Skin epidermis (tissue), 12 donors: ENCODE measurements around the gene PIP5KL1.

Source experiments
- H3K27ac ChIP-seq, 21 experiments: fragments of 200-600 bp; sonication (generic) in 11 of 21; one replicate each; pipeline ENCODE4 v1.5.0; 2020; ENCODE audit warnings: mild to moderate bottlenecking in 3 of 21, inconsistent platforms in 2 of 21, moderate library complexity in 2 of 21
- H3K4me3 ChIP-seq, 7 experiments: fragments of 200-600 bp; sonication (generic) in 2 of 7; one replicate each; pipeline ENCODE4 v1.5.0; 2020; ENCODE audit warnings: inconsistent platforms in 2 of 7, mild to moderate bottlenecking in 2 of 7, moderate library complexity in 1 of 7

PIP5KL1 gene

DNA sequence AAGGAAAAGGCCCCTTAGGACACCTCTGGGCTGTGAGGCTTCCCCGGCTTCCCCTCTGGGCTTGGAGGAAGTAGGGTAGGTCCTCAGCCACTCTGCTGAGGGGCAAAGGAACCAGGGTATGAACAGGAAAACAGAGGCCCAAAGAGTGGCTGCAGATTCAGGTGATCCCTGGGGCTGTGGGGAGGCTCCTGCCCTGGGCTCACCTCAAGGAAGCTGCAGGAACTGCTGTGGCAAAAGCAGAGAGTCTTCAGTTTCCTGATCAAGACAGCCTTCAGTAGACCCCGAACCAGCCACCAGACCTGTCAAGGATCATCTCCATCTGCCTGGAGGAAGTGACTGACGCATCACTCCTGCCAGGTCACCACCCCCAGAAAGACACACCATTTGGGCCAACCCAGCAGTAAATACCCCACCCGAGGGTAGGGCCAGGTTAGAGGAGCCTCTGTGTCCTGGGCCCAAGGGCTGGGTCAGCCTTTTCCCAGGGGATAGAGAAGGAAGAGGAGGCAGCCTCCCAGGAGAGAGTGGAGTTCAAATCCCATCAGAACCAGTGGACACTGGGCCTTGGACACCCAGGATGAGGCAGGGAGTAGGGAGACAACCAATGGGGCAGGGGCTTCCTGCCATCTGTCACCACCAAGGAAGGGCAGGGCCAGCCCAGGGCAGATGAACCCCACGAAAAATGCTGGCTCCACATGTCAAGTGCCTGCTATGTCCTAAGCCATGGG is 25.4 kb downstream of the PIP5KL1 start:
- H3K4me3 ChIP-seq = peak overlapping the region; percentile 7 to 31 (median 13)
- H3K27ac ChIP-seq = peak overlapping the region in 20 of 21 experiments; percentile 45 to 98 (median 86)

DNA sequence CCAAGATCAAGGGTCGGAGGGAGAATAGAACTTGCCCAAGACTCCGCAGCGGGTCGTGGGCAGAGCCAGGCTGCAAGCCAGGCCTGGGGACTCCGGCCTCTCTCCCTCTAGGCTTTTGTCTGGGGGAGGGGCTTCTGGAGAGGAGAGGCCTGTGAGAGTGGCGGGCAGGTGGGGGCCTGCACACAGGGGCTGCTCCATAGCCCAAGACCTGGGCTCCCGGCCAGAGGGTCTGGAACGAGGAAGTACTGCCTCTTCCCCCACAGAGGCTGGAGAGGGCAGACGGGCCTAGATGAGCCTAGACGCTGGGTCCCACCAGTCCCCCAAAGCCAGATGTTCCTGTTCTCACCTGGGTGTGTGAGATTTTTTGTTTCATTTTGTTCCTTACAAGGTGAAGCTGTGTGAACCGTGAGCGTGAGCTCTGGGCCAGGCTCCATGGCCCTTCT is 26.0 kb downstream of the PIP5KL1 start:
- Histone ChIP-seq H3K4me3 (peak overlapping the region; percentile 11 to 31 (median 13)), H3K27ac (peak overlapping the region in 20 of 21 experiments; percentile 45 to 98 (median 86))

DNA sequence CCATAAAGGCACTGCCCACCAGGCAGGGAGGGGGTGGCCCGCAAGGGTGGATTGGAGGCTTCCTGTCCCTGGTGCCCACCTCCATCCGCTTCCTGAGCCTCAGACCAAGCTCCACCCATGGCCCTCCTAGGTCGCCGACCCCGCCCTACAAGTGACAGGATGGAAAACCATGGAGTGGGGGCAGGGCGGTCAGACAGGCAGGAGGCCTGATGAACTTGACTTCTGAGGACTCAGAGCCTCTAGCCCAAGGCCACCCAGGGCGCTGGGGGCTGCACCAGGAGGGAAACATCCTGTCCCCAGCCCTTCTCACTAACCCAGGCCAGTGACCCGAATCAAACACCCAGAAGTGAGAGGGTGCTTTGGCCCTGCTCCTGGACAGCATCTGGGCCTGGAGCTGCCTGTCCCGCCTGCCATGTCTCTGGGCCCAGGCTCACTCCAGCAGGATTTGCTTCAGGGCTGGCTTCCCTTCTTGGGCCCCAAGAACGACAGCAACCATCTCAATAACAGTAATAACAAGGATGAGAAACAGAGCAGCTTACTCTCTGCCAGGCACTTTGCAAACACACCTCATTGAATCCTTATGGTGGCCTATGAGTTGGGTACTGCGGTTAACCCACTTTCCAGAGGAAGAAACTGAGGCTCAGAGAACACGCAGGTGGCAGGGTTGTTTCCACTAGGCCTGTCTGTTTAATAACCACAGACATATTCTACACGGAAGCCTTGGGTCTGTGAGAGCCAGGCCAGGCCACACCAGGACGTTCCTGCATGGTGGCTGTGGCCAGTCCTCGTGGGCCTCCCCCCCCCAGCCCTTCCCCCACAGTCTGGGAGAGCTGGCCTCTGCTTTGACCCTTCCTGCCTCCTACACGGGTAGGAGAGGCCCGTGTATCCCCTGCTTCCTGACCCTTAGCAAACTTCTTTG is 26.8 kb downstream of the PIP5KL1 start:
- Histone ChIP-seq H3K4me3 (peak overlapping the region; percentile 11 to 31 (median 13)), H3K27ac (peak overlapping the region in 20 of 21 experiments; percentile 45 to 98 (median 86))

GRCh38 chr9:127899128-127899943 is 31.2 kb downstream of the PIP5KL1 start, which contains the start of gene ST6GALNAC6:
ST6GALNAC6 (minus strand) TSS chr9:127899603; CDS start chr9:127897981, 1,622 bp downstream.
- H3K27ac ChIP-seq = peak within 1 kb of the TSS; percentile 31 to 99 (median 92)
- H3K4me3 ChIP-seq = peak within 1 kb of the TSS; percentile 87 to 97 (median 91)

- peak overlapping the region; percentile 31 to 99 (median 92) for H3K27ac ChIP-seq
- peak overlapping the region; percentile 87 to 97 (median 91) for H3K4me3 ChIP-seq
Measured at GRCh38 chr9:127898433-127899127, 32.0 kb downstream of the PIP5KL1 start.

DNA sequence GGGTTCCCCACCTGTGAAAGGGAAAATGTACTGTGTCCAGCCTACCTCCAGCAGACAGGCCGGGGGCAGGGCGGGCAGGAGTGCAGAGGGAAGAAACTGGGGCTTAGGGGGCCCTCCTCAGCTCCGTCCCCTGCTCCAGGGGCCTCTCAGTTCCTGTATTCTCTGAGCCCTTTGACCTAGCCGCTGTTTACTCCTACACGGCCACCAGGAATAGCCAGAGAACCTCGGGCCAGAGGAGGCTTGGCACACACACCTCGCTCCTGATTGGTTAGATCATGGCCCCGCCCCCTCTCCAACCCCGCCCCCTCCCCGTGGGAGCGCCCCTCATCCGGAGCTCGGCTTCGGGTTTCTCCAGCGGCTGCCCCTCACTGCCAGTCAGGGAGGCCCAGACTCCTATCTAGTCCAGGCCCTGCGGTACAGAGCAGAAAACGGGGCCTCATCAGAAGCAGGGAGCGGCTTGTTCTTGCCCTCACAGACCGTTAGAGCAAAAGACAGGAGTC is 33.3 kb downstream of the PIP5KL1 start:
- H3K4me3 ChIP-seq = peak overlapping the region in 3 of 7 experiments; percentile 4 to 95 (median 87)
- peak overlapping the region in 18 of 21 experiments; percentile 3 to 99 (median 90) for H3K27ac ChIP-seq

DNA sequence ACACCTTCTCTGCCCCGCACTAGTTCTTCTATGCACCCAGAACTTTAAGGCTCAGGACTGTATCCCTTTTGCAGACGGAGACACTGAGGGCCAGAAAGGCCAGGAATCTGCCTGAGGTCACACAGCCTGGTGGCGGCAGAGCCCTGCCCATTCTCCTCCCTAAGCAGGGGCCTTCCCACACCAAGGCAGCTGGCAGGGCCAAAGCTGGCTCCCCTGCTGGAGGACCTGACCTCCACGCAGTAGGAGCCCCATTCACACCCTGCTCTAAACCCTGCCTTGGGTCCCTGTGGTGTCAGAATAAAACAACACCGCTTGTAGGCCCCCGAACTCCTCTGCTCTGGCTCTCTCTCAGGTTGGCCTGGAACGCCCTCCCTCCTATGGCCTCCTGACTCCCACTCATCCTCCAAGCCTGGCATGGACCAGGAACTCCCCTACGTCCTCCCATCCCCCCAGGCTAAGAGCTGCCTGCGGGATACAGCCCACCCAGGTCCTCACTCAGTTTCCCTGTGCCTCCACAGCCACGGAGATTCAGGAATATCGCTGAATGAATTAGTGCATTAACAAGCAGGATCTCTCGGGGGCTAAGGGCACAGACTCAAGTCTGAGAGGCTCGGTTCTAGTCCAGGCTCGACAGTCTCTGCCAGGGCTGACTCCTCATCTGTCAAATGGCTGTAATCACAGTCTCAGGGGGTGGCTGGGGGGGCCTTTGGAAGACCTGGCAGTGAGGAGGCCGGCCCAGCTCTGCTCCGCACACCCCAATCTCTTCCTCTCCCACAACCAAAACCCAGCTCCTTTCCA is 34.0 kb downstream of the PIP5KL1 start:
- H3K27ac ChIP-seq = peak overlapping the region in 9 of 21 experiments; percentile 3 to 99 (median 89)
- H3K4me3 ChIP-seq = peak overlapping the region in 2 of 7 experiments; percentile 4 to 87

DNA sequence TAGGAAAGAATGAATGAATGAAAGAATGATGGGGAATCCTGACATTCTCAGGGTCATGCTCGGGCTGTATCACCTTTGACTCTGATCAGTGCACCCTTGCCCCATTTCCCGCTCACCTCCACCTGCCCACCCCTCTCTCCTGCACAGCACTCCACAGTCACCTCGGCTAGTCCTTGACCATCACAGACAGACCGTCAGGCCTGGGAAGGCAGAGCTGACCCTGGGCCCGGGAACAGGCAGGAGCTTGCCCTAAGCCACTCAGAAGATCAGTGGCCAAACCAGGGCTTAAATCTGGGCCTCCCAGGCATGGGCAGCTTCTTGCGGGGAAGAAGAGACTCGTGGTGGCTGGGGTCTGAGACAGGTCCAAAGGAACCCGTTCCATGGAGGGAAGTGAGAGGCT is 34.8 kb downstream of the PIP5KL1 start:
- Histone ChIP-seq H3K4me3 (no peak overlapping the region), H3K27ac (no peak overlapping the region)

DNA sequence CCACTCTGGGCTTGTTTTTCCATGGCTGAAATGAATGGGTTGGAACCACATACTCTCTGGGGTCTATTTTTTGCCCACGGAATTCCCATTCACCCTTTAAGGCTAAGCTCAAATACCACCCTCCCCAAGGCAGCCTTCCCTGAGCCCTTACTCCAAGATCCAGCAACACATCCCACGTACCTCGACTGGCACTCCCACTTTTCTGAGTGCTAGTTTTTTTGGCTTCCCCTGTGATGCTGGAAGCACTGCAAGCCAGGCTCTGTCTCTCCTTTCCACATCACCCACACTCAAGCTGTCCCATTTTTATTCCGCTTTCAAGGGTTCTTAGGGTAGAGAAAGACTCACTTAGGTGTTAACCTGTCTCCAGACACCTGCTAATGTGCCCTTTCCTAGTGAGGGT is 37.2 kb downstream of the PIP5KL1 start:
- Histone ChIP-seq H3K4me3 (no peak overlapping the region), H3K27ac (no peak overlapping the region)

- Histone ChIP-seq H3K27ac (no peak overlapping the region), H3K4me3 (no peak overlapping the region)
Measured at GRCh38 chr9:127892831-127893230, 37.7 kb downstream of the PIP5KL1 start.

- no peak overlapping the region for H3K27ac ChIP-seq
- H3K4me3 ChIP-seq = no peak overlapping the region
Measured at GRCh38 chr9:127890053-127890452, 40.5 kb downstream of the PIP5KL1 start.

GRCh38 chr9:127887792-127888191 is 42.8 kb downstream of the PIP5KL1 start:
- Histone ChIP-seq H3K27ac (no peak overlapping the region), H3K4me3 (no peak overlapping the region)

- H3K27ac ChIP-seq = no peak overlapping the region
Measured at GRCh38 chr9:127886401-127886972, 44.1 kb downstream of the PIP5KL1 start.

GRCh38 chr9:127885508-127886281 is 44.9 kb downstream of the PIP5KL1 start:
- Histone ChIP-seq H3K4me3 (no peak overlapping the region), H3K27ac (peak overlapping the region in 4 of 21 experiments; percentile 5 to 51 (median 24))

More at GRCh38 chr9:127886401-127886972, 44.1 kb downstream of the PIP5KL1 start:
- H3K4me3 ChIP-seq = no peak overlapping the region

DNA sequence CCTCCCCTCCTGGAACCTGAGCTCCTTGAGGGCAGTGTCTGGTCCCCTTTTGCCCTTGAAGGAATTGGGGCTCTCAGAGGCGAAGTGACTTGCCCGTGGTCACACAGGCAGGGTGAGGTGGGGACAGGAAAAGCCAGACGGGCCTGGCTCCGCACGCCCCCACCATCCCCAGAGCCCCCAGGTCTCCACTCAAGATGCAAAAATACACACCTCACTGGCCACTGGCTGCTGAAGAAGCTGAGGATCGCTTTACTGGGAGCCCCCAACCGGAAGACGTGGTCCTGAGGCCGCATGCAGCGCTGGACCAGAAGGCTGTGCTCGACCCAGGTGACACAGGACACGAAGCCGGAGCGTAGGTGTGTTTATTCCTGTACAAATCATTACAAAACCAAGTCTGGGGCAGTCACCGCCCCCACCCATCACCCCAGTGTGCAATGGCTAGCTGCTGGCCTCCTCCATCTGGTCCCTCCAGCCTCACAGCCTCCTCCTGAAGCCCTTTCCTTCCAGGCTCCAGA is 45.5 kb downstream of the PIP5KL1 start:
- H3K27ac ChIP-seq = peak overlapping the region in 7 of 21 experiments; percentile 5 to 51 (median 19)
- no peak overlapping the region for H3K4me3 ChIP-seq

GRCh38 chr9:127884427-127884911 is 46.1 kb downstream of the PIP5KL1 start:
- Histone ChIP-seq H3K27ac (peak overlapping the region in 5 of 21 experiments; percentile 5 to 50 (median 16)), H3K4me3 (no peak overlapping the region)
